C4-2B (cell line): Measurements from ENCODE around the gene PSMD3.

ENCODE experiments used
- H3K27ac ChIP-seq: fragments of 450-650 bp; 2 replicates; pipeline ENCODE4 v1.5.1; 2017
- CTCF ChIP-seq: fragments of 450-650 bp; conservative IDR thresholded peaks from 2 replicates; pipeline ENCODE4 v1.5.1; 2017; ENCODE audit warnings: mild to moderate bottlenecking
- ZFX ChIP-seq: fragments of 450-650 bp; IDR thresholded peaks from 2 replicates; pipeline ENCODE4 v1.6.1; 2017

PSMD3 gene

GRCh38 chr17:39962642-39963220, 17.9 kb upstream of the PSMD3 start, which contains the start of gene GSDMA:
GSDMA (plus strand) TSS chr17:39963004; CDS start chr17:39965688, 2,684 bp downstream.
- no peak within 1 kb of the TSS for H3K27ac ChIP-seq
- TF ChIP-seq CTCF: no peak

GRCh38 chr17:39963829-39964228, 16.8 kb upstream of the PSMD3 start:
- no peak for TF ChIP-seq CTCF
- no peak for TF ChIP-seq ZFX
- no peak overlapping the region for H3K27ac ChIP-seq

GRCh38 chr17:39965017-39965699, 15.4 kb upstream of the PSMD3 start:
- H3K27ac ChIP-seq: no peak overlapping the region
- no peak for TF ChIP-seq CTCF
- no peak for TF ChIP-seq ZFX

- TF ChIP-seq ZFX (no peak), CTCF (no peak)
These were observed 13.8 kb upstream of the PSMD3 start for GRCh38 chr17:39966771-39967170.

GRCh38 chr17:39968761-39969160, 11.8 kb upstream of the PSMD3 start:
- no peak overlapping the region for H3K27ac ChIP-seq

More at GRCh38 chr17:39966771-39967170, 13.8 kb upstream of the PSMD3 start:
- H3K27ac ChIP-seq: no peak overlapping the region

GRCh38 chr17:39969375-39969774, 11.2 kb upstream of the PSMD3 start:
- H3K27ac ChIP-seq: no peak overlapping the region
- TF ChIP-seq ZFX (no peak), CTCF (no peak)

More at GRCh38 chr17:39968761-39969160, 11.8 kb upstream of the PSMD3 start:
- TF ChIP-seq ZFX (no peak), CTCF (no peak)

GRCh38 chr17:39970157-39970692, 10.4 kb upstream of the PSMD3 start:
- no peak overlapping the region for H3K27ac ChIP-seq

More at GRCh38 chr17:39970157-39970692, 10.4 kb upstream of the PSMD3 start:
- TF ChIP-seq CTCF (no peak), ZFX (no peak)
